OCI-LY7 (cell line): ENCODE measurements around the gene SLC16A3. TPM values are rescaled to one million over a fixed set of nuclear protein-coding genes. Genes with fewer than 3 reads are reported as not detected.

ENCODE experiments used
- BruUV-seq: library from RNA; stranded (reverse); fragments of 400-500 nt; replicated peaks from 2 replicates; lab custom pipeline; 2021; lab: Mats Ljungman, UMichigan
- CTCF ChIA-PET: fragments of 300-600 bp; sonication (Branson Sonifier 250); formaldehyde crosslinking; loops from one replicate; lab custom pipeline; 2022; ENCODE audit warnings: antibody characterized with exemption; ENCODE audit not compliant: unreplicated experiment; lab: Charles Lee
- POLR2A ChIA-PET: fragments of 300-600 bp; sonication (Branson Sonifier 250); formaldehyde crosslinking; loops from one replicate; lab custom pipeline; 2022; ENCODE audit warnings: antibody characterized with exemption; lab: Charles Lee
- DNase-seq: peaks from one replicate; pipeline ENCODE4 v3.0.0-alpha.2; 2015; ENCODE audit warnings: low spot score
- H2AFZ ChIP-seq: fragments of 200-600 bp; sonication (generic), shearing (Covaris generic); 2 replicates; pipeline ENCODE4 v1.6.1; 2014; ENCODE audit warnings: mild to moderate bottlenecking, antibody characterized with exemption, low read length, moderate library complexity
- H3K27ac ChIP-seq: fragments of 200-600 bp; sonication (generic); 2 replicates; pipeline ENCODE4 v1.5.1; 2014; ENCODE audit warnings: mixed run types, low read depth, mild to moderate bottlenecking, moderate library complexity, low read length, inconsistent platforms; ENCODE audit not compliant: poor library complexity, severe bottlenecking
- H3K36me3 ChIP-seq: fragments of 200-600 bp; sonication (generic); 2 replicates; pipeline ENCODE4 v1.6.1; 2014; ENCODE audit warnings: mild to moderate bottlenecking, antibody characterized with exemption, low read length, moderate library complexity, mixed read lengths; ENCODE audit not compliant: insufficient read depth
- H3K4me1 ChIP-seq: fragments of 200-600 bp; sonication (generic); 2 replicates; pipeline ENCODE4 v1.5.1; 2014; ENCODE audit warnings: mild to moderate bottlenecking, low read length; ENCODE audit not compliant: insufficient read depth, poor library complexity, severe bottlenecking
- H3K4me2 ChIP-seq: fragments of 200-600 bp; sonication (generic); 2 replicates; pipeline ENCODE4 v1.6.1; 2014; ENCODE audit warnings: mild to moderate bottlenecking, low read length
- H3K4me3 ChIP-seq: fragments of 200-600 bp; sonication (generic); 2 replicates; pipeline ENCODE4 v1.5.1; 2014; ENCODE audit warnings: mild to moderate bottlenecking, low read depth, low read length; ENCODE audit not compliant: poor library complexity, severe bottlenecking
- H3K79me2 ChIP-seq: fragments of 200-600 bp; sonication (generic); 2 replicates; pipeline ENCODE4 v1.6.1; 2016; ENCODE audit warnings: low read depth, mild to moderate bottlenecking, low read length, moderate library complexity, mixed read lengths; ENCODE audit not compliant: insufficient read depth
- H3K9me2 ChIP-seq: fragments of 200-600 bp; sonication (generic); 2 replicates; pipeline ENCODE4 v1.6.1; 2016; ENCODE audit warnings: mild to moderate bottlenecking, low read length, mixed read lengths; ENCODE audit not compliant: insufficient read depth
- H3K9me3 ChIP-seq: fragments of 200-600 bp; sonication (generic); 2 replicates; pipeline ENCODE4 v1.6.1; 2014; ENCODE audit warnings: mild to moderate bottlenecking, mixed run types, low read length, mixed read lengths
- H4K20me1 ChIP-seq: fragments of 200-600 bp; sonication (generic); 2 replicates; pipeline ENCODE4 v1.6.1; 2014; ENCODE audit warnings: mild to moderate bottlenecking, antibody characterized with exemption, low read length, moderate library complexity, mixed read lengths; ENCODE audit not compliant: insufficient read depth
- CTCF ChIP-seq: fragments of 200-600 bp; sonication (generic); conservative IDR thresholded peaks from 2 replicates; pipeline ENCODE4 v1.5.1; 2014; ENCODE audit warnings: mild to moderate bottlenecking, antibody characterized with exemption, low read length, moderate library complexity, mixed read lengths
- EZH2phosphoT487 ChIP-seq: fragments of 200-600 bp; sonication (generic); IDR thresholded peaks from 2 replicates; pipeline ENCODE4 v1.6.1; 2018; ENCODE audit warnings: low read depth, borderline replicate concordance, mild to moderate bottlenecking, mixed run types, antibody characterized with exemption, low read length, moderate library complexity, mixed read lengths
- intact Hi-C: fragments of 100-400 bp; cut with micrococcal nuclease; formaldehyde crosslinking; loops from one replicate; pipeline ENCODE4 v1.10.0; 2022; ENCODE audit not compliant: unreplicated experiment
- total RNA-seq, 2 experiments: library from RNA; depleted of rRNA in 1 of 2; stranded (reverse); fragments of >200 nt in 1 of 2; shearing (Covaris generic) in 1 of 2; gene quantifications; 2 replicates each; pipeline ENCODE4 v1.2.3, GENCODE V29; 2014 to 2022

The SLC16A3 gene
- total RNA-seq, 2 experiments from 2014 or later: 21.6 to 55.0 TPM

- intact Hi-C loops: no loop called here
- H3K4me3 ChIP-seq: no peak overlapping the region
- H3K4me2 ChIP-seq: no peak overlapping the region
- H3K36me3 ChIP-seq: no peaks in the 10 kb centered on the region
- no peak overlapping the region for H2AFZ ChIP-seq
- ChIA-PET POLR2A (no interaction called here), CTCF (no interaction called here)
- TF ChIP-seq EZH2phosphoT487 (no peak), CTCF (no peak)
- H3K79me2 ChIP-seq: peaks cover 3% of the 10 kb centered on the region; the same call in 1 of the 2 replicates
- BruUV-seq: no TSS peak
- no peaks in the 10 kb centered on the region for H3K9me2 ChIP-seq
- no peak overlapping the region for H3K27ac ChIP-seq
- no peaks in the 10 kb centered on the region for H4K20me1 ChIP-seq
- H3K9me3 ChIP-seq: no peaks in the 10 kb centered on the region
- no peak for DNase-seq
- peaks cover 5% of the 10 kb centered on the region for H3K4me1 ChIP-seq
These were observed 49.0 kb downstream of the SLC16A3 start for GRCh38 chr17:82277851-82278250.

DNA sequence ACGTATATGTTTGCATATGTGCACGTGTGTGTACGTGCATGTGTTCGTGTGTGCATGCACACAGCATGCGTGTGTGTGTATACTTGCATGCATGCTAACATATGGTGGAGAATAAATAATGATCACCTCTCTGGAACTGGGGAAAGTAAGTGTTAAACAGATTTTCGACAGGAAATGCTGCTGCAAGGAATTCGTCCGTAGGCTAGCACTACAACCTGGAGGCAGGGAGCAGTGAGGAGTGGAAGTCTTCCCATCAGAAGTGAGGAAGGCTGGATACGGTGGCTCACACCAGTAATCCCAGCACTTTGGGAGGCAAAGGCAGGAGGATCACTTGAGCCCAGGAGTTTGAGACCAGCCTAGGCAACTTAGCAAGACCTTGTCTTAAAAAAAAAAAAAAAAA is 49.5 kb downstream of the SLC16A3 start:
- no TSS peak for BruUV-seq

More for the DNA sequence above, 49.5 kb downstream of the SLC16A3 start:
- Histone ChIP-seq H3K4me1 (peaks cover 5% of the 10 kb centered on the region), H3K9me3 (no peaks in the 10 kb centered on the region), H4K20me1 (no peaks in the 10 kb centered on the region), H3K79me2 (no peaks in the 10 kb centered on the region), H3K27ac (no peak overlapping the region), H3K9me2 (no peaks in the 10 kb centered on the region), H3K36me3 (no peaks in the 10 kb centered on the region), H2AFZ (no peak overlapping the region), H3K4me2 (no peak overlapping the region), H3K4me3 (no peak overlapping the region)
- TF ChIP-seq EZH2phosphoT487 (no peak), CTCF (no peak)
- intact Hi-C loops: no loop called here
- ChIA-PET CTCF (no interaction called here), POLR2A (no interaction called here)
- no peak for DNase-seq
